HG02938 (cell line): ENCODE data around the gene PODN.

Experiments
- ATAC-seq: cut with Tn5 transposase; IDR thresholded peaks from one replicate; pipeline ENCODE4 v1.9.1; 2021; ENCODE audit warnings: mild to moderate bottlenecking, moderate library complexity; ENCODE audit not compliant: unreplicated experiment

The PODN gene, protein sequence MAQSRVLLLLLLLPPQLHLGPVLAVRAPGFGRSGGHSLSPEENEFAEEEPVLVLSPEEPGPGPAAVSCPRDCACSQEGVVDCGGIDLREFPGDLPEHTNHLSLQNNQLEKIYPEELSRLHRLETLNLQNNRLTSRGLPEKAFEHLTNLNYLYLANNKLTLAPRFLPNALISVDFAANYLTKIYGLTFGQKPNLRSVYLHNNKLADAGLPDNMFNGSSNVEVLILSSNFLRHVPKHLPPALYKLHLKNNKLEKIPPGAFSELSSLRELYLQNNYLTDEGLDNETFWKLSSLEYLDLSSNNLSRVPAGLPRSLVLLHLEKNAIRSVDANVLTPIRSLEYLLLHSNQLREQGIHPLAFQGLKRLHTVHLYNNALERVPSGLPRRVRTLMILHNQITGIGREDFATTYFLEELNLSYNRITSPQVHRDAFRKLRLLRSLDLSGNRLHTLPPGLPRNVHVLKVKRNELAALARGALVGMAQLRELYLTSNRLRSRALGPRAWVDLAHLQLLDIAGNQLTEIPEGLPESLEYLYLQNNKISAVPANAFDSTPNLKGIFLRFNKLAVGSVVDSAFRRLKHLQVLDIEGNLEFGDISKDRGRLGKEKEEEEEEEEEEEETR

DNA sequence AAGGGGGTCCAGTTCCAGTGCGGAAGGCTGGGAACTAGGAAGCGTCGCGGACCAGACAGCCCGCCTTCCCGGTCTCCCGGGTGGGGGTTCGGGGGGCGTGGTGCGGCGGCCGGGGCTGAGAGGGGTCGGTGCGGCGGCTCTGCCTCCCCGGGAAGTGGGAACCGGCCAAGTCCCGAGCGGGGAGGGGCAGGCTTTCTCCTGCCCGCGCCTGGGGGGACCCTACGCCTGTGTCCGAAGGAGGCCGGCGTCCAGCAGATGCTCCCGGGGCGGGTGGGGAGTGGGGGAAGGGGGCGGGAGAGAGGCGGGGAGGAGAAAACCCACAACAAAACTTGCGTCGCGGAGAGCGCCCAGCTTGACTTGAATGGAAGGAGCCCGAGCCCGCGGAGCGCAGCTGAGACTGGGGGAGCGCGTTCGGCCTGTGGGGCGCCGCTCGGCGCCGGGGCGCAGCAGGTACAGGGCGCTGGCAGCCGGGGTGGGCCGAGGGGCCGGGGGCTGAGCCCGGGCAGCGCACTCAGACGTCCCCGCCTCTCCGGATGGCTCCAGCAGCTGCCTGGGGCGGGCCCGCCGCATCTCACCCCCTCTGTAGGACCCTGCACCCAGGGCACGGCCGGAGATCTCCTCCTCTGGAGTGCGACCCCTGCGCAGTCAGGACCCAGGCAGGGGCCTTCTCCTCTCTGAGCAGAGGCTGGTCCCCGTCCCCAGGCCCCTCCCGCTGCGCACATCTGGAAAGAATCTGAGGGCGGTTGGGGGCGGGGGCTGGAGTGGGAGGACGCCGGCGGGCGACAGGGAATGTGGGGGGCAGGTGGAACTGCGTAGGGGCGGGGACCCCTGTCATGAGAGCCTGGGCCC, at the start of gene PODN:
PODN (plus strand) TSS at position 355 of the 849 bp plus-strand sequence. CDS start 7,643 bp downstream, outside the sequence.
- ATAC-seq = no peak

DNA sequence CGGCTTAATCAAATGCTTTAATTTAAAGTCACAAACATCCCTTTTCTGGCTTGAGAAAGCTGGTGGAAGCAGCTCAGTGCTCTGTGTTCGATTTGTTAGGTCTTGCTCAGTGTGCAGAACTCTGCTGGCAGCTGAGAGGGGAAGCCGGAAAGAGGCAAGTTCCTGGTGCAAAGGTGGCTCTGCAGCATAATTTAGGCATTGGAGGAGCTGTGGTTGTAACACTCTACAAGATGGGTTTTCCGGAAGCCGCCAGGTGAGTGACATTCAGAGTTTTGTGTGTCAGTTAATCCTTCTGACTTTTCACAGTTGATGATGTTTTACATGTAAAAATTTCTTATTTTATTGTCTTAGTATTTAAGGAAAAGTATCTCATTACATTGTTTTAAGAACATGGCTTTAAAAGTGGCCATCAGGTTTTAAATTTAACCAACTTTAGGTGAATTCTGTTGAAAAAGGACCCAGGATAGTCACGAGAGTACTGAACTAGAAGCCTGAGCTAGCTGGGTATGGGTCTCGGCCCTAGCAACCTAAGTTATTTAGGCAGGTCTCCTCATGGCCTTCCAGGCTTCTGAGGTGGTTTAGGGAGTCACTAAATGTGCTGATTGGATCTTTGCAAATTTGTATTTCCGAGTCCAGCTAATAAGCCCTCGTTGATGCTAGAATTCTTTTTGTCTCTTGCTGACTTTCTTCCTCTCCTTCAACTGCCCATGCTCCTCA, 47.1 kb upstream of the PODN start:
- ATAC-seq = peak; percentile 91

DNA sequence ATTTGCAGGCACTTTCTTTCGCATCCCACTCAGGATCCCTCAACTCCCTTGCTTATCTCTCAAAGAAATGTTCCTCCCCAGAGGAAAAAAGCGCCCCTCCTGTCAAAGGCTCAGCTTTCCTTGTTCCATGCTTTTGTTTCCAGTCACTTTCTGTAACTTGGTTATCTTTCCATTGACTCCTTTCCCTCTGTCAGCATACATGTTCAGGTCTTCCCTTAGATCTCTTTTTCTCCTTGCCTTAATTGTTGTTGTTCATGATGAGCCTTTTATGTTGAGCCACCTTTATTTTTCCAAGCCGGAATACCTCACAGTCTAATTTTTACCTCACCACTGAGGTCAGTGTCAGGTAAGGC, 46.5 kb upstream of the PODN start:
- ATAC-seq = no peak

DNA sequence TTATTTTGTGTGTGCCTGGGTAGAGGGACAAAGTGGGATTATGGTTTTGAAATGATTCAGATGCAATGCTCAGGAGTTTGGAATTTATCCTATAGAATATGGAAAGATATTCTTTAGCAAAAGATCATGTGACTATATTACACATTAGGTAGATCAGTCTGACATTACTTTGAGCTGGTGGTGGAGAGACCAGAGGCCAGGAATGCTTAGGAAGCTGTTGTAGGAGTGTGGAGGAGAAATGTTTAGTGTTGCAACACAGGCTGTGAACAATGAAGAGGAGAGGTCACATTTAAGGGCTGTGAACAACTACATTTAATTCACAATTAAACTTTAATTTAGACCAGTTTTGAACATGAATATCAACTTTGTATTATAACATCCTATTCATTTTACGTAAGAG, 45.3 kb upstream of the PODN start:
- no peak for ATAC-seq

DNA sequence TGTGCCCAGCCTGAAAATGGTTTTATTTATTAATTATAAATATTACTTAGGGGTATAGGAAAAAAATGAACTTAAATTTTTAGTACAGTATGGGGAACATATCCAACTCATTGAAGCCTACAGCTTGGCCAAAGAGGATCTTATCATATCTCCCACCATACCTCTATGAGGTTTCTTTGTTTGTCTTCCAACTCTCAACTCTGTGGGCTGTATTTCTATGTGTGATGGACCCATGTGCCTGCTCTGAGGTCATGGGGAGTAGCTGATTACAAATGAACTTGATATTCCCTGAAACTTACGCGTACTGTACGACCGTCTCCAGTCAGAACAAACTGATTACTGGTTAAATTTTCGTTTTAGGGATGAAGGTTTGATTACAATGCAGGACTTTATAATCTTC, 41.4 kb upstream of the PODN start:
- ATAC-seq = no peak

DNA sequence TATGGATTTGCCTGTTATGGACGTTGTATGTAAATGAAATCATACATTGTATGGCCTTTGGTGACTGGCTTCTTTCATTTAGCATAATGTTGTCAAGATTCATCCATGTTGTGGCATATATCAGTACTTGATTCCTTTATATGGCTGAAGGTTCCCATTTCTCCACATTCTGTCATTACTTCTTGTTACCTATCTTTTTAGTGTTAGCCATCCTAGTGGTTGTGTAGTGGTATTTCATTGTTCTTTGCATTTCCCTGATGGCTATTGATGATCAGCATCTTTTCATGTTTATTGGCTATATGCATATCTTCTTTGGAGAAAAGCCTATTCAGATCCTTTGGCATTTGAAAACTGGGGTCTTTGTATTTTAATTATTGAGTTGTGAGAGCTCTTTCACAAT, 39.8 kb upstream of the PODN start:
- no peak for ATAC-seq

DNA sequence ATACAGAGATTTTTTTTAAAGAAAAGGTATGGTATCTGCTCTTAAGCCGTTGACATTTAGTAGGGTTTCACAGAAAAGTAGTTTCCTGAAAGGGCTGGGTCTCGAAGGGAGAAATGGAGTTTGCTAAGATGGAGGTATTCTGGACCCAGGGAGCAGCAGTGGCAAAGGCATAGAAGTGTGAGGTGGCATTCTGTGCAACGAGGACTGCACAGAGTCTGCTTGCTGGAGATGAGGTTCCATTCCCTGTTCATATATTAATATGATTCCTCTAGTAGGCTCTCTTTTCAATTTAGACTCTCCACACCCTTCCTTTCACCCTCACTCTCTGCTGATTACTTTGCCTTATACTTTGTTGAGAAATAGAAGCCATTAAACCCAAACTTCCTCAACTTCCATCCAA, 38.5 kb upstream of the PODN start:
- no peak for ATAC-seq

DNA sequence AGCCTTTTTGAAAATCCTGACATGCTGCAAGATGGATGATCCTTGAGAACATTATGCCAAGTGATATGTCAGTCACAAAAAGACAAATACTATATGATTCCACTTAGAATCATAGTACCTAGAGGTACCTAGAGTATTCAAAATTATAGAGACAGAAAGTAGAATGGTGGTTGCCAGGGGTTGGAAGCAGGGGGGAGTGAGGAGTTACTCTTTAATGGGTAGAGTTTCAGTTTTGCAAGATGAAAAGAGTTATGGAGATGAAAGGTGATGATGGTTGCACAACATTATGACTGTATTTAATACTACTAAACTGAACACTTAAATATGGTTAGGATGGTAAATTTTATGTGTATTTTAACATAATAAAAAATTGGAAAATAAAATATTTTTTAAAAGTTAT, 37.9 kb upstream of the PODN start:
- no peak for ATAC-seq

DNA sequence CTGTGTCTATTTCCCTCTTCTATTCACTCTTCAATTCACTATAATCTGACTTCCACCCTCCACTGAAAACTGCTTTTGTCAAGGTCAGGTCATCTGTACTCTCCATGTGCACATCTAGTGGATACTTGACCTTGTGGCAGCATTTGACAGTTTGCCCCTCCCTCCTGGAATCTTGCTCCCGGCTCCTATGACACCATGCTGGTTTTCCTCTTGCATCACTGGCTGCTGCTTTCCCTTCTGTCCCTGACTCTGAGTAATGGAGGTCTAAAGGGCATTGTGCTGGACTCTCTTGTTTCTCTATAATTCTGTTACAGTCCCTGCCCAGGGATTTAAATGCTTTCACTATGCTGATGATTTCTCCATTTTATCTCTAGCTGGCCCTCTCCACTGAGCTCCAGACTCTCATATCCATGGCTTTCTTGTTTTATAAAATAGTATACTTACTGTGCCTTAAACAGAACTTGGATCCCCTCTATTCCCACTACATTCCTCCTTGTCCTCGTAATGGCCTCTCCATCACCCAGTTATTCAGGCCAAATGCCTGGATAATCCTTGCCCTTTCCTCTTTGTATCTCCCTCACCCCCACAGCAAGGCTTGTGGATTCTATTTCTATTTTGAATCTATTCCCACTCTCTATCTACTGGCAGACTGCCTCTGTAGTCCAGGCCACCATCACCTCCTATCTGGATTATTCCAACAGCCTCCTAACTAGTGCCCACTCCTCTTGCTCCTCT, 36.8 kb upstream of the PODN start:
- no peak for ATAC-seq

DNA sequence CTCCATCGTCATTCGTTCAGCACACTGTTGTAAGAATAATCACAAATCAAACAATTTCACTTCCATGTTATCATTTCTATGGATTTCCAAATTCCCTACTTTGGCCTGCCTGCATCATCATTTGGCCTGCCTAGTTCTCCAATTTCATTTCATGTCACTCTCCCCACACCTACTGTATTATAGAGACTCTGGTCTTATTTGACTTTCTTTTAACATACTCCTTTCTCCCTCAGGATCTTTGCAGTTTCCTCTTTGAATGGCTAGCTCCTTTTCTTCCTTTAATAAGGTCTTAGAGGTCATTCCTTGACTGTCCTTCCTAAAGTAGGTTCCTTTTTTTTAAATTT, 36.3 kb upstream of the PODN start:
- no peak for ATAC-seq

DNA sequence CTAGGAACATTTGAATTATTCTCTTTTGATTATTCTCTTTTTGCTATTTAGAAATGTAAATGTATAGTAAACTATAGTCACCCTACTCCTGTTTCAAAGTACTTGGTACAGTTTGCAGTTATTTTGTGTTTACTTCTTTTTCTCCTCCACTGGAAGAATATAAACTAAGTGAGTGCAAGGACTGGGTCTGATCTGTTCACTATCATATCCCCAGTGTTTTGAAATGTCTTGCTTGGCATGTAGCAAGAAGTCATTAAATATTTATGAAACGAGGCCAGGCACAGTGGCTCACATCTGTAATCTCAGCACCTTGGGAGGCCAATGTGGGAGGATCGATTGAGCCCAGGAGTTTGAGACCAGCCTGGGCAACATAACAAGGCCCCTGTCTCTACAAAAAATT, 35.8 kb upstream of the PODN start:
- ATAC-seq = no peak

DNA sequence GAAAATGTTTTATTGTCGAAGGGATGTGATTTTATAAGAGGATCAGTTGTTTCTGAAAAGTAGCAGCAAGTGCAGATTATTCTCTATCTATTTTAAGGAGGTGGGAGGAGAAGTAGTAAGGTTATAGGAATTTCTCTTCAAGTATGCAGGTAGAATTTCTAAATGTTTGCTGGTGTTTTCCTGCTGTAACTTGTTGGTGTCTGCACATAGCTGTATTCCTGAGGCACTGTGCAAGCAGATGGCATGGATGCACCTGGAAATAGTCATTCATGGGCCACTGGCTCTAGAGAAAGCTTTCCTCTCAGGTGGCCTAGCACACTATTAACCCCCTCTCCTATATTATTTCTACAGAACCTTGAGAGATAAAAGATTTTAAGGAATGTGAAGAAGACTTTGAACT, 30.3 kb upstream of the PODN start:
- ATAC-seq = no peak

DNA sequence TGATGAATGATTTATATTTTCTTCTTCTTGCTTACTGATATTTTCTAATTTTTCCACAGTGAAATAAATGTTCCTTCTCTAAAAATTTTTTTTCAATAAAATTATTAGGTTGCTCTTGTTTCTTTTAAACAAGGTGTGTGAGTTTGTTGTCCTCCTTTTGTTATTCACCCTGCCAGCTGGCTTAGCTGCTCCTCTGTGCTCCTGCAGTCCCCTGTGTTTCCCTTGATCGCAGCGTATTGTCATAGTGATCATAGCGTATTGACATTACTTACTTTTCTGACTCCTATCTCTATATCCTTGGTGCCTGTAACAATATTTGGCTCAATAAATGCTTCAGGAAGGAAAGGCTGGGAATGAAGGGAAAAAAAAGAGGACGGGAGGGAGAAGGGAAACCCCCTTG, 24.9 kb upstream of the PODN start:
- no peak for ATAC-seq

DNA sequence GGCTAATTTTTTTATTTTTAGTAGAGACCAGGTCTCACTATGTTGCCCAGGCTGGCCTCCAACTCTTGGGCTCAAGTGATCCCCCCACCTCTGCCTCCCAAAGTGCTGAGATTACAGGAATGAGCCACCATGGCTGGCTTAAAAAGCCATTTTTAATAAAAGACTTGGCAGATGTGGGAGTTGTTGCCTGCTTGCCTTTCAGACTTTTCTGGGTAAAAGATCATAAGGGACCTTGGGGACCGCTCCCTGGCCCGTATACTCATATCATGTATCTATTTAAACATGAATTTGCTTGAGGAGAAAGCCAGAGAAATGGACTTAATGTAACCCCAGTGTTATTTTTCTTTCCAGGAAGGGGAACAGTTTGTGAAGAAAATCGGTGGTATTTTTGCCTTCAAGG, 23.4 kb upstream of the PODN start:
- ATAC-seq = no peak

DNA sequence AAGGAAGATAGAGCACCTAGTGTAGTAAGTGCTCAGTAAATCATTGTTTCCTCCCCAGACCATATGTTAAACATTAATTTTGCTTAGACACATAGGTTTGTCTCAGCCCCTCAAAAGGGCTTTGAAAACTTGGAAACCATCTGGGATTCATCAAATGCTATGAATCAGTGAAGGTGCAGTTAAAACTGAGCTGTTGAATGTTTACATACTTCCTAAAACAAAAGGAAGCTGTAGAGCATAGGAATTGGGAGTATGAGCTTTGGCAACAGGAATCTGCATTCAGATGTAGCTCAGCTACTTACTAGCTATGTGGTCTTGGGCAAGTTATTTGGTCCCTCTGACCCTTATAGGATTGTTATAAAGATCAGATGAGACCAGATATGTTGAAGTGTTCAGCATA, 18.7 kb upstream of the PODN start:
- ATAC-seq = no peak

DNA sequence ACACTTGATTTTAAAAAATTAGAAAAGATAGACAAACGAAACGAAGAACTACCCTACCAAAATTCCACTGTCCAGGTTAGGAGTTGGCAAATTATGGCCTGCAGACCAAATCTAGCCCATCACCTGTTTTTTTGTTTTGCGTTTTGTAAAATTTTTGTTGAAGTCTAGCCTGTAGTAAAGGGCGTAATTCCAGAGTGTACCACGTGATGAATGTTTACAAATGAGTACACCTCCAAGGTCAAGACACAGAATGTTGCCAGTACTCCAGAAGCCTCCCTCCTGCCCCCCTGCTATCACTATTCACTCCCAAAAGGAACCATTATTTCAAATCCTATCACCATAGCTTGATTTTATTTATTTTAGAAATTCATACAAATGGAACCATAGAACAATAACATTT, 17.1 kb upstream of the PODN start:
- ATAC-seq = no peak

DNA sequence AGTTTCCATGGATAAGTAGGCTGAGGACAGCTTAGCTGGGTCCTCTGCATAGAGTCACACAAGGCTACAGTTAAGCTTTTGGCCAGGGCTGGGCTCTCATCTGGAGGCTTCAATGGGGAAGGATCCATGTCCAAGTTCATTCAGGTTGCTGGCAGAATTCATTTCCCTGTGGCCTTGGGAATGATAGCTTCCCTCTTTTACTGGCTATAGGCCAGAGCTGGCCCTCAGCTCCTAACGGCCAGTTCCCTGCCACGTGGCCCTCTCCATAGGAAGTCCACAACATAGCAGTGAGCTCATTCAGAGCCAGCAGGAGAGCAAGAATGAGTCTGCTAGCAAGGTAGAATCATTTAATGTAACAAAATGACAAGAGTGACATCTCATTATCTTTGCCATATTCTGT, 15.1 kb upstream of the PODN start:
- ATAC-seq = no peak

DNA sequence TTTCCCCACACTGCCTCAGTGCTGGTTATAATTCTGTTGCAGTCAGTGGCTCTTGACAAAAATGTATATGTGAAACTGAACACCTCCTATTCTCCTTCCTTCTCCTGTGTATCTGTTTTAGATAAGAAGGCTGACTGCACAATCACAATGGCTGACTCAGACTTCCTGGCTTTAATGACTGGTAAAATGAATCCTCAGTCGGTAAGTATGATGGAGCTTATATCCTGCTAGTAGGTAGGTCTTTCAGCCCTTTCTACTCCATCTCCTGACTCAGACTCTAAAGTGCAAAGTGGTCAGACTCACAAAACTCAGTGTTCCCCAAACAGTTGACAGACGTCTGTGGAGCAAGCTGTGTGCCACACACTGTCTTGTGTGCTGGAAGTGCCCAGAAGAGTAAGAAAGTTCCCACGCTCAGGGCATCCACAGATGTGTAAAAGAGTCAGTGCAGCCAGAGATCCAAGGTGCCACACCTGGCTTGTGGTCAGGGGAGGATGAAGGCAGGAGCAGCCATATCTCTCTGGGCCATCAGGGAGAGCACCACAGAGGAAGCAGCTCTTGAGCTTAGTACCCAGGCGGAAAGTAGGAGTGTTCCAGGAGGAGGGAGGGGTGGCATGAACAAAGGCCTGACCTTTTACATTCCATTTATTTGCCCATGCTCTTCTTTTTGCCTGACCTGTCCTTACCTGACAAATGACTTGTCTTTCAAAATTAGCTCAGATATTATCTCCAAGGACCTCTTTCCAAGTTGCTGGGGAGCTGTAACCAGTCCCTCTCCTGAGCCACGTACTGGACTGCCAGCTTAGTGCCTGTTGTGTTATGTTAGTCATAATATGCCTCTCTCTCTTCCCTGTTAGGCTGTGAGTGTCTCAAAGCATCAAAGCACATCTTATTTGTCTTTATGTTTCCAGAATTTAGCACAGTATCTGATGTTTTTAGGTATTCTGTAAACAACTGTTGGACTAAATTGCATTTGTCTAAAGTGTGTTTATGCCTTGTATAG, 14.0 kb upstream of the PODN start:
- ATAC-seq = no peak

DNA sequence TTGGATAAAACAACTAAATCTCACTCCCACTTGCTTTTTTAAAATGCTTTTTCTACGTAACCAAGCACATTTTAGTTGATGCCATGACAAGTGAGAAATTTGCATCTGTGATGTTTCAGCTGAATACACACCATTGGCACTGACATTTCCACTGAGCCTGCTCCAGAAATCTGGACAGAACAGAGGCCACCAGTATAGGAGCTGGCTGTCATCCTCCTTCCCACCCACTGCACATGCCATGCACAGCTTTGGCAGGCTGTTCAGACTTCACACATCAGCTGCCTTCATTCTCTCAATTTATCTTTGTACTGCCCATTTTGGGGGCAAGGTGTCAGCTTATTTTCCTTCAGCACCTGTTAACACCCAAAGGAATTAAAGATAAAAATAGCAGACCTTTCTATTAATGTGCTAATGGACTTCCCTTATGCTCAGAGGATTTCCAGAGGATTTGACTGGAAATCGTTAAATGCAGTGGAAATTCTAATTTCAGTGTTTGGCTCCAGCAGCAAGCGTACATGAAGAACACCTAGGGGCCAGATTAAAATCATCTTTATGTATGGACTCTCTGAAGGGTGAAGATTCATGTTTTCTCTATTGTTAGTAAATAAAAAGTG, 12.9 kb upstream of the PODN start:
- ATAC-seq = no peak
